MM.1S (cell line): Measurements from ENCODE around the gene HDAC5.

Experiments
- DNase-seq: peaks from one replicate; pipeline ENCODE4 v3.0.0-alpha.2; 2015
- H2AFZ ChIP-seq: fragments of 300-600 bp; sonication (generic); 2 replicates; pipeline ENCODE4 v1.6.0; 2016; ENCODE audit warnings: antibody characterized with exemption, low read length
- H3F3A ChIP-seq: fragments of 300-600 bp; sonication (generic); 2 replicates; pipeline ENCODE4 v1.6.1; 2016; ENCODE audit warnings: mild to moderate bottlenecking, antibody characterized with exemption, low read length, moderate library complexity, mixed read lengths; ENCODE audit not compliant: insufficient read depth
- H3K27ac ChIP-seq: fragments of 300-600 bp; sonication (generic); 2 replicates; pipeline ENCODE4 v1.5.1; 2016; ENCODE audit warnings: mild to moderate bottlenecking, low read length
- H3K27me3 ChIP-seq: fragments of 300-600 bp; sonication (generic); replicated peaks from 2 replicates; pipeline ENCODE4 v1.6.0; 2016; ENCODE audit warnings: low read length; ENCODE audit not compliant: insufficient read depth
- H3K36me3 ChIP-seq: fragments of 300-600 bp; sonication (generic); replicated peaks from 2 replicates; pipeline ENCODE4 v1.6.1; 2016; ENCODE audit warnings: mild to moderate bottlenecking, low read length, mixed read lengths; ENCODE audit not compliant: insufficient read depth
- H3K4me1 ChIP-seq: fragments of 300-600 bp; sonication (generic); 2 replicates; pipeline ENCODE4 v1.6.1; 2016; ENCODE audit warnings: low read length, mixed read lengths
- H3K4me2 ChIP-seq: fragments of 300-600 bp; sonication (generic); 2 replicates; pipeline ENCODE4 v1.6.0; 2016; ENCODE audit warnings: low read depth, low read length
- H3K4me3 ChIP-seq: fragments of 300-600 bp; sonication (generic); 2 replicates; pipeline ENCODE4 v1.5.1; 2016; ENCODE audit warnings: low read length, mixed read lengths
- H3K79me2 ChIP-seq: fragments of 300-600 bp; sonication (generic); 2 replicates; pipeline ENCODE4 v1.6.1; 2016; ENCODE audit warnings: mixed run types, low read length, mixed read lengths
- H3K9ac ChIP-seq: fragments of 300-600 bp; sonication (generic); 2 replicates; pipeline ENCODE4 v1.6.1; 2016; ENCODE audit warnings: low read length, mixed read lengths
- H3K9me2 ChIP-seq: fragments of 300-600 bp; sonication (generic); replicated peaks from 2 replicates; pipeline ENCODE4 v1.6.1; 2016; ENCODE audit warnings: mild to moderate bottlenecking, low read length, mixed read lengths; ENCODE audit not compliant: insufficient read depth
- H3K9me3 ChIP-seq: fragments of 300-600 bp; sonication (generic); replicated peaks from 2 replicates; pipeline ENCODE4 v1.6.1; 2016; ENCODE audit warnings: mild to moderate bottlenecking, low read length, mixed read lengths; ENCODE audit not compliant: insufficient read depth
- H4K20me1 ChIP-seq: fragments of 300-600 bp; sonication (generic); 2 replicates; pipeline ENCODE4 v1.6.1; 2016; ENCODE audit warnings: mild to moderate bottlenecking, low read length, moderate library complexity, mixed read lengths; ENCODE audit not compliant: insufficient read depth
- CTCF ChIP-seq: fragments of 300-600 bp; sonication (generic); IDR thresholded peaks from 2 replicates; pipeline ENCODE4 v1.5.1; 2016; ENCODE audit warnings: antibody characterized with exemption, low read length, mixed read lengths
- EZH2 ChIP-seq: fragments of 300-600 bp; sonication (generic); optimal IDR thresholded peaks from 2 replicates; pipeline ENCODE3; 2017; ENCODE audit warnings: low read depth, mild to moderate bottlenecking, antibody characterized with exemption, low read length, mixed read lengths
- EZH2phosphoT487 ChIP-seq: fragments of 300-600 bp; sonication (generic); IDR thresholded peaks from 2 replicates; pipeline ENCODE4 v1.6.1; 2018; ENCODE audit warnings: antibody characterized with exemption, low read length

HDAC5 gene

DNA sequence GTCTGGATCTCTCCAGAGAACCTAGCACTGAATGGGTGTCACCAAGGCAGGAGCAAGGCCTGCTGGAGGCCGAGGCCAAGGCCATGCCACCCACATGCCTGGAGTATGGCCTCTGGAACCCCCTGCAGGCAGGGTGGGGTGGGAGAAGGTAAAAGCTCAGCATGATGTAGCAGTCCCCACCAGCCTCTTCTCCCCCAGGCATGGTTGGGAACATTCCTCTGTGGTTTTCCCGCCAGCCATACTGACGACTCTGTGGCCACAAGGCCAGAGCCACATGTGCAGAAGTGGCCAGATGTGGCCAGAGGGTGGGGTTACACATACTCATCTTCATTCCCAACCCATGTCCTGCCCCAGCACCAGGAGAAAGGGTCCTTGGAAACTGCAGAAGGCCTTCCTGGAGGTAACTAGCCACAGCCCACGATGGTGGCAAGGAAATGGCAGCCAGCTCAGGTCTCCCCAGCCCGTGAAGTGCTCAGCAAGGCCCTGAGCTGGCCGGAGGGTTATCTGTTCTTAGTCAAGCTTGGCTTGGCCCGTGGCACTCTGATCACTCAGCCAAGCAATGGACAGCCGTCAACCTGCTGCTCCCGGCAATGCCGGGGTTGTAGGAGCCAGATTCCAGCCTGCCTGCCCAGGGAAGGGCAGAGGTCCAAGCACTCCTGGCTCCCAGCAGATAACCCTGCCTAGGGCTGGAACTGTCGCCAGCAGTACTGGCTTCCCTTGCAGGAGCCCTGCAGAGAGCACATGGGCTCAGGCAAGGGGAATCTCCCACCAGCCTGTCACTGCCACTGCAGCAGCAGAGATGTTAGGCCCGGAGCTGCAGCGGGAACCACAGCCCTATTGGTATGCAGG is 26.1 kb downstream of the HDAC5 start:
- no peaks in the 10 kb centered on the region for H4K20me1 ChIP-seq
- no peak for DNase-seq
- no peak overlapping the region for H3K4me2 ChIP-seq
- H3K36me3 ChIP-seq, result no peaks in the 10 kb centered on the region; the same call in 1 of the 2 replicates
- H3K4me3 ChIP-seq, result no peak overlapping the region
- no peaks in the 10 kb centered on the region for H3K27me3 ChIP-seq
- no peaks in the 10 kb centered on the region for H3K9me3 ChIP-seq
- TF ChIP-seq CTCF, result no peak
- no peak for TF ChIP-seq EZH2phosphoT487
- TF ChIP-seq EZH2, result no peak
- H3K9ac ChIP-seq, result no peak overlapping the region
- no peaks in the 10 kb centered on the region for H3F3A ChIP-seq
- peaks cover 53% of the 10 kb centered on the region for H3K79me2 ChIP-seq
- no peak overlapping the region for H2AFZ ChIP-seq
- H3K9me2 ChIP-seq, result no peaks in the 10 kb centered on the region
- H3K27ac ChIP-seq, result no peak overlapping the region
- 0 out of 2 replicates have a peak, but pooled peaks cover 4% of the 10 kb centered on the region for H3K4me1 ChIP-seq

DNA sequence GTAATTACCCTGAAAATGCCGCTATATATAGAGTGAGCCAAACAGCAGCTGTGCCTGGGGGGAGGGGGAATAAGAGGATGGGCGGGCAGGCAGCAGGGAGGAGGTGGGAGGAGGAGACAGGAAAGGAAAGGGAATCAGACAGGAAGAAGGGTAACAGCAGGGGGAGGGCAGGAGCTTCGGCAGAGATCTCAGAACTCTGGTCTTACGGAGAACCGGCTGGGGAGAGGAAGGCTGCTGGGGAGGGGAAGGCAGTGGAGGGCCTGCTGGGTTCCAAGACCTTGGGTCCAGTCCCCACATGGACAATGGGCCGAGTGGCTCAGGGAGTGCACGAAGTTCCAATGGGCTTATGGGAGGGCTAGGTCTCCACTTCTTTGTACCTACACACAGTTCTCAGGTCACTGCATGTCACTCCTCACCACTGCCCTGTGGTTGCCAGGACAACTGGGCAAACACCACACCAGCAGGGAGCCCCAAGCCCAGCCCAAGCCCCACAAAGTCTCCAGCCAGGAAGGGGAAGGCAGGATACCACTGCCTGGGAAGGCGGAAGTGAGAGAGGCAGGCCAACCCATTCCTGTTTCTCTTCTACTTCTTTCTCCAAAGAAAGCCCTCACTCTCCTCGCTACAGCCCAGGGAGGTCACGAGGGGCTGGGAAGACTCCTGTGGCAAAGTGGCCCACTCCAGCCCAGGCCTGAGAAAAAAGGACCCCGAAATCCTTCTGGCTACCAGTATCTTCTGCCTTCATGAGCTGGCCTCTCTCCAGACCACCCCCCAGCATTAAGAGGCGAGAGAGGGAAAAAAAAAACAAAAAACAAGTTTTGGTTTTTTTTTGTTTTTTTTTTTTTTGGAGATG is 27.6 kb downstream of the HDAC5 start:
- no peak for TF ChIP-seq EZH2
- TF ChIP-seq EZH2phosphoT487, result no peak
- no peak for TF ChIP-seq CTCF
- Histone ChIP-seq H3K36me3 (no peaks in the 10 kb centered on the region; the same call in 1 of the 2 replicates), H3F3A (no peaks in the 10 kb centered on the region), H3K27me3 (no peaks in the 10 kb centered on the region), H3K9ac (no peak overlapping the region), H4K20me1 (no peaks in the 10 kb centered on the region), H3K4me3 (no peak overlapping the region), H3K9me3 (no peaks in the 10 kb centered on the region), H2AFZ (no peak overlapping the region), H3K9me2 (no peaks in the 10 kb centered on the region), H3K79me2 (peaks cover 42% of the 10 kb centered on the region), H3K27ac (peak overlapping the region; percentile 13; the same call in 1 of the 2 replicates), H3K4me2 (peak overlapping the region; percentile 15; the same call in 1 of the 2 replicates), H3K4me1 (0 out of 2 replicates have a peak, but pooled peaks cover 4% of the 10 kb centered on the region)
- DNase-seq, result no peak

DNA sequence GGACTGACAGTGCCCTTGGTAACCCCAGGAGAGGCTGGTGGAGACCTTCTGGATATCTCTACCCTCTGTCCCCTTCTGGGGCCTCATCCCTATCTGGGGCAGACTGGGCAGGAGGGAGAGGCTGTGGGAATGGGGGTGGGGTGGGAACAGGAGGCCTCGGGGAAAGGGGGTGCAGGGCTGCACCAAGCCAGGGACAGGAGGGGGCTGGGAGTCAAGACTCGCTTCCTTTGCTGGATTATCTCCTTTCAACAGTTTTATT is 28.1 kb downstream of the HDAC5 start:
- no peak overlapping the region for H2AFZ ChIP-seq
- DNase-seq, result no peak
- 0 out of 2 replicates have a peak, but pooled peaks cover 4% of the 10 kb centered on the region for H3K4me1 ChIP-seq
- peak overlapping the region; percentile 15; the same call in 1 of the 2 replicates for H3K4me2 ChIP-seq
- H3K9me2 ChIP-seq, result no peaks in the 10 kb centered on the region
- H3K27ac ChIP-seq, result peak overlapping the region; percentile 13; the same call in 1 of the 2 replicates
- H3K79me2 ChIP-seq, result peaks cover 42% of the 10 kb centered on the region
- no peaks in the 10 kb centered on the region; the same call in 1 of the 2 replicates for H3K36me3 ChIP-seq
- no peaks in the 10 kb centered on the region for H3K9me3 ChIP-seq
- no peak overlapping the region for H3K4me3 ChIP-seq
- TF ChIP-seq EZH2phosphoT487, result no peak
- no peak for TF ChIP-seq EZH2
- no peak for TF ChIP-seq CTCF
- no peaks in the 10 kb centered on the region for H3F3A ChIP-seq
- H3K27me3 ChIP-seq, result no peaks in the 10 kb centered on the region
- no peak overlapping the region for H3K9ac ChIP-seq
- H4K20me1 ChIP-seq, result no peaks in the 10 kb centered on the region
